Measurements from ENCODE around the gene CDH4. TPM values are rescaled to one million over a fixed set of nuclear protein-coding genes. Genes with fewer than 3 reads are reported as not detected.

The CDH4 gene
- total RNA-seq, 1 experiment from 2014 or later = 25.0 TPM

GRCh38 chr20:61408951-61409740, 157.1 kb downstream of the CDH4 start:
- Mint-ChIP-seq H3K4me3 (ENCODE audit: unreplicated experiment) (no peak overlapping the region), H3K27ac (ENCODE audit: low read depth, unreplicated experiment) (no peak overlapping the region), H3K9me3 (ENCODE audit: unreplicated experiment) (peaks cover 7% of the 10 kb centered on the region), H3K27me3 (ENCODE audit: insufficient read depth, unreplicated experiment) (no peaks in the 10 kb centered on the region), H3K36me3 (ENCODE audit: insufficient read depth, unreplicated experiment) (peaks cover 15% of the 10 kb centered on the region), H3K4me1 (ENCODE audit: insufficient read depth, unreplicated experiment) (peaks cover 11% of the 10 kb centered on the region)
- ChIA-PET CTCF (no interaction called here), POLR2A (no interaction called here)
- intact Hi-C loops (cut with micrococcal nuclease) = no loop called here
- no peak for TF ChIP-seq CTCF (IDR thresholded peaks at IDR 0.05; ENCODE audit: unreplicated experiment)
- no TSS peak for BruUV-seq (replicated peaks)
- DNase-seq (ENCODE audit: unreplicated experiment) = no peak

DNA sequence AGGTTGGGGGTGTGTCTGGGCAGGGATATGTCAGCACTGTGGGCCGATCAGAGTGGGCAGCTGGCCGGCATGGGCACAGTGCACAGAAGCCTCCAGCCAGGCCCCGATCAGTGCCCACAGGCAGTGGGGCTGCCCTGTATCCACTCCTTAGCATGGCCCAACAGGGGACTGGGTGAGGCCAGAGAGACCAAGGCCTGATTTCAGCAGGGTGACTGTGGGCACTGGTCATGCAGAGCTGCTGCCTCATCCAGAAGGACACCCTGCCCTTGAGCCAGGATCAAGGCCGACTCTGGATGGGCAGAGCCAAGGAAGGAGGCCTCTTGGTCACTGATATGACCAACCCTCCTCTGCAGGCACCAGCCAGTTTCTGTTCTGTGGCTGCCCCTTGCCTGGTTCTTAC, 159.7 kb downstream of the CDH4 start:
- intact Hi-C loops (cut with micrococcal nuclease) = no loop called here
- Mint-ChIP-seq H3K36me3 (ENCODE audit: insufficient read depth, unreplicated experiment) (peaks cover 8% of the 10 kb centered on the region), H3K27me3 (ENCODE audit: insufficient read depth, unreplicated experiment) (no peaks in the 10 kb centered on the region), H3K27ac (ENCODE audit: low read depth, unreplicated experiment) (no peak overlapping the region), H3K4me1 (ENCODE audit: insufficient read depth, unreplicated experiment) (peaks cover 8% of the 10 kb centered on the region), H3K9me3 (ENCODE audit: unreplicated experiment) (peaks cover 4% of the 10 kb centered on the region), H3K4me3 (ENCODE audit: unreplicated experiment) (no peak overlapping the region)
- BruUV-seq (replicated peaks) = no TSS peak
- ChIA-PET POLR2A (no interaction called here), CTCF (interaction anchor here (0.9 kb wide), 1 partner anchor 226 kb away, joined by 4 read pairs; no protein-coding TSS in a partner anchor)
- no peak for TF ChIP-seq CTCF (IDR thresholded peaks at IDR 0.05; ENCODE audit: unreplicated experiment)
- no peak for DNase-seq (ENCODE audit: unreplicated experiment)

DNA sequence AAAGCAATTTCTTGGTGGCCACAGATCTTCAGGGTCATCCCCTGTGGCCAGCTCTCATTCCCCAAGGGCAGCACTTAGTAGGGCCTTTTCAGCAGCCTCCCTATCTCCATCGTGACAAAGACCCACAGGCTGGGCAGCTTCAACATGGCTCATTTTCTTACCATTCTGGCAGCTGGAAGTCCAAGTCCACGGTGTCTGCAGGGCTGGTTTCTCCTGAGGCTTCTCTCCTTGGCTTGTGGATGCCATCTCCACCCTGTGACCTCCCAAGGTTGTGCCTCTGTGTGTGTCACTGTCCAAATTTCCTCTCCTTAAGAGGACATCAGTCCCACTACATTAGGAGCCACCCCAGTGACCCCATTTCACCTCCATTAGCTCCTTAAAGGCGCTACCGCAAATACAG, 161.7 kb downstream of the CDH4 start:
- DNase-seq (ENCODE audit: unreplicated experiment) = no peak
- Mint-ChIP-seq H3K27me3 (ENCODE audit: insufficient read depth, unreplicated experiment) (no peaks in the 10 kb centered on the region), H3K4me3 (ENCODE audit: unreplicated experiment) (no peak overlapping the region), H3K4me1 (ENCODE audit: insufficient read depth, unreplicated experiment) (no peaks in the 10 kb centered on the region), H3K36me3 (ENCODE audit: insufficient read depth, unreplicated experiment) (no peaks in the 10 kb centered on the region), H3K9me3 (ENCODE audit: unreplicated experiment) (no peaks in the 10 kb centered on the region), H3K27ac (ENCODE audit: low read depth, unreplicated experiment) (no peak overlapping the region)
- no peak for TF ChIP-seq CTCF (IDR thresholded peaks at IDR 0.05; ENCODE audit: unreplicated experiment)
- no TSS peak for BruUV-seq (replicated peaks)
- ChIA-PET POLR2A (no interaction called here), CTCF (interaction anchor here (0.7 kb wide), 1 partner anchor 161 kb away, joined by 3 read pairs; no protein-coding TSS in a partner anchor)
- intact Hi-C loops (cut with micrococcal nuclease) = no loop called here

DNA sequence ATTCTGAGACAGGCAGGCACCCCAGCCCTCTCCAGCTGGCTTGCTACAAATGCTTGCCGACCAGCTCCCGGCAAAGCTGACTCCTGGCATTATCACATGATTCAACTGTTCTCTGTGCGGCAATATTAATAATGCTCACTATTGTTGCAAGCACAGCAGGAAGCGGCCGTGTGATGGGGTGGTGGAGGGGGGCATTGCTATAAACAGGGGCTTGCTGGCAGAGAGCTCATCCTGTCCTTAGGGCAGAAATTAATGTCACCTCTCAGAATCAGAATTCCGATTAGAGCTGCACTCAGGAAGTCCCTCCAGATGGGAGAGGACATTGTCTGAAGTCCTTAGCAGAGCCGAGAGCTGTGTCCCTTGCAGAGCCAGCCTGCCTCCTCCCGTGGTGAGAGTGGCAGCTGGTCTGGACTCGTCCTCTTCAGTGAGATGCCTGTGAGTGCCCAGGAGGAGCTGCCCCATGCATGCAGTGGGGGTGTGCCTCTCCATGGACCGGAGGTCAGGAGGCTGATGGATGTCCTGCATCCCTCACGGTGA, 162.5 kb downstream of the CDH4 start:
- H3K27ac Mint-ChIP-seq (ENCODE audit: low read depth, unreplicated experiment) = no peak overlapping the region
- H3K36me3 Mint-ChIP-seq (ENCODE audit: insufficient read depth, unreplicated experiment) = no peaks in the 10 kb centered on the region
- no peak for TF ChIP-seq CTCF (IDR thresholded peaks at IDR 0.05; ENCODE audit: unreplicated experiment)
- no peaks in the 10 kb centered on the region for H3K27me3 Mint-ChIP-seq (ENCODE audit: insufficient read depth, unreplicated experiment)
- intact Hi-C loops (cut with micrococcal nuclease) = no loop called here
- ChIA-PET CTCF (interaction anchor here (0.6 kb wide), 1 partner anchor 182 kb away, joined by 3 read pairs; no protein-coding TSS in a partner anchor), POLR2A (no interaction called here)
- no peaks in the 10 kb centered on the region for H3K4me1 Mint-ChIP-seq (ENCODE audit: insufficient read depth, unreplicated experiment)
- no peak for DNase-seq (ENCODE audit: unreplicated experiment)
- H3K9me3 Mint-ChIP-seq (ENCODE audit: unreplicated experiment) = no peaks in the 10 kb centered on the region
- BruUV-seq (replicated peaks) = no TSS peak
- H3K4me3 Mint-ChIP-seq (ENCODE audit: unreplicated experiment) = no peak overlapping the region

Data from MCF 10A (cell line).